Measurements from ENCODE around the gene MAP2K6. TPM values are rescaled to one million over a fixed set of nuclear protein-coding genes. Genes with fewer than 3 reads are reported as not detected.

Gene MAP2K6
- total and polyA plus RNA-seq, 10 of the 15 experiments (the other 5 are each of a cell fraction or from before 2014, with no cell fraction given): 15.6 to 70.3 (median 22.9) TPM

DNA sequence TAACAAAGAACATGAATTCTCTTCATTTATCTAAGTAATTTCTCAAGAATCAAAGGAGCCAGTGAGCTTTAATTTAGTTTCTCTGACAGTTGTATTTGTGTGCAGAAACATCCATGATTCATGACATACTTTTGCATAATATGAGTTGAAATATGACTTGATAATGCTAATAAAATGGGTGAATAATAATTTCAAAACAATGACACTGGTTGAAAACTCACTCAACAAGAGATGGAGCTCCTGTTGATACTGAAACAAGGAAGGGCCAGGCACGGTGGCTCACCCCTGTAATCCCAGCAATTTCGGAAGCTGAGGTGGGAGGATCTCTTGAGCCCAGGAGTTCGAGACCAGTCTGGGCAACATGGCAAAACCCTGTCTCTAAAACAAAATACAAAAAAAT, 147.0 kb downstream of the MAP2K6 start:
- H2AFZ ChIP-seq (ENCODE audit: control insufficient read depth, low read depth, low read length): no peak overlapping the region
- no peaks in the 10 kb centered on the region for H3K4me1 ChIP-seq (ENCODE audit: control insufficient read depth, insufficient read depth, low read length)
- ATAC-seq (no peak), FAIRE-seq (no peak), DNase-seq (ENCODE audit: low read depth, low spot score) (no peak)
- WGBS (ENCODE audit: insufficient coverage, insufficient replicate concordance, low lambda C conversion rate, missing lambda C conversion rate): 34% methylated on average over 3 of the region's 3 CpGs
- H3K27ac ChIP-seq (ENCODE audit: control insufficient read depth, insufficient read depth): no peak overlapping the region
- TF ChIP-seq BCL11A (IDR thresholded peaks at IDR 0.05; ENCODE audit: low read depth, low read length): no peak
- no peak for TF ChIP-seq SMARCA5 (IDR thresholded peaks at IDR 0.05)
- no peak for TF ChIP-seq CHD4 (IDR thresholded peaks at IDR 0.05)
- no peak for TF ChIP-seq SMAD5 (IDR thresholded peaks at IDR 0.05; ENCODE audit: low read depth)
- TF ChIP-seq ZZZ3 (IDR thresholded peaks at IDR 0.05; ENCODE audit: control insufficient read depth, insufficient read length, low read depth): no peak
- TF ChIP-seq, protein P1, sequence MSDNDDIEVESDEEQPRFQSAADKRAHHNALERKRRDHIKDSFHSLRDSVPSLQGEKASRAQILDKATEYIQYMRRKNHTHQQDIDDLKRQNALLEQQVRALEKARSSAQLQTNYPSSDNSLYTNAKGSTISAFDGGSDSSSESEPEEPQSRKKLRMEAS (IDR thresholded peaks at IDR 0.05; ENCODE audit: low read depth, low read length): no peak
- TF ChIP-seq ZNF622 (IDR thresholded peaks at IDR 0.05): no peak
- TF ChIP-seq, protein P2, sequence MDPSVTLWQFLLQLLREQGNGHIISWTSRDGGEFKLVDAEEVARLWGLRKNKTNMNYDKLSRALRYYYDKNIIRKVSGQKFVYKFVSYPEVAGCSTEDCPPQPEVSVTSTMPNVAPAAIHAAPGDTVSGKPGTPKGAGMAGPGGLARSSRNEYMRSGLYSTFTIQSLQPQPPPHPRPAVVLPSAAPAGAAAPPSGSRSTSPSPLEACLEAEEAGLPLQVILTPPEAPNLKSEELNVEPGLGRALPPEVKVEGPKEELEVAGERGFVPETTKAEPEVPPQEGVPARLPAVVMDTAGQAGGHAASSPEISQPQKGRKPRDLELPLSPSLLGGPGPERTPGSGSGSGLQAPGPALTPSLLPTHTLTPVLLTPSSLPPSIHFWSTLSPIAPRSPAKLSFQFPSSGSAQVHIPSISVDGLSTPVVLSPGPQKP (IDR thresholded peaks at IDR 0.05; ENCODE audit: low read depth, low read length): no peak
- no peak for TF ChIP-seq CREB1 (IDR thresholded peaks at IDR 0.05; ENCODE audit: low read depth)
- TF ChIP-seq NBN (IDR thresholded peaks at IDR 0.05): no peak
- TF ChIP-seq SIX5 (IDR thresholded peaks at IDR 0.05; ENCODE audit: low read depth, low read length, severe bottlenecking): no peak
- no peak for TF ChIP-seq BMI1 (IDR thresholded peaks at IDR 0.05; ENCODE audit: borderline replicate concordance)
- TF ChIP-seq RBBP5 (conservative IDR thresholded peaks at IDR 0.05): no peak
- no peak for TF ChIP-seq NRF1 (conservative IDR thresholded peaks at IDR 0.05; ENCODE audit: low read depth, low read length)
- TF ChIP-seq MXI1 (IDR thresholded peaks at IDR 0.05; ENCODE audit: low read depth, low read length): no peak
- no peak for TF ChIP-seq MTA3 (IDR thresholded peaks at IDR 0.05; ENCODE audit: borderline replicate concordance, low read length)
- RAD21 ChIA-PET (ENCODE audit: unreplicated experiment): interaction anchor here (1.0 kb wide), 1 partner anchor 36 kb away, joined by 3 read pairs; no protein-coding TSS in a partner anchor
- H3K79me2 ChIP-seq (ENCODE audit: control insufficient read depth, insufficient read depth, low read length): no peaks in the 10 kb centered on the region
- in situ Hi-C loops (cut with MboI): loop anchor here (10.0 kb wide), 2 partner anchors 583 to 993 kb away; no protein-coding TSS in a partner anchor
- SMC1A ChIA-PET (ENCODE audit: uncharacterized antibody, unreplicated experiment): interaction anchor here (0.8 to 1.1 kb wide), 4 partner anchors 10 to 272 kb away, joined by 3 to 4 read pairs (median 3); no protein-coding TSS in a partner anchor
- H3K27me3 ChIP-seq (replicated peaks in 1 of 2; ENCODE audit: control insufficient read depth in 2 of 2, insufficient read depth in 2 of 2, low read length in 1 of 2): no peaks in the 10 kb centered on the region
- H3K4me3 ChIP-seq: no peak overlapping the region
- H3K9ac ChIP-seq (ENCODE audit: control insufficient read depth, insufficient read depth, low read length): no peak overlapping the region
- no TSS peak for BruUV-seq (replicated peaks)
- CTCF ChIA-PET: interaction anchor here (0.5 to 1.2 kb wide), 6 partner anchors 10 to 991 kb away, joined by 3 to 5 read pairs (median 3); no protein-coding TSS in a partner anchor
- H3K36me3 ChIP-seq (ENCODE audit: control insufficient read depth in 2 of 2, insufficient read depth in 2 of 2, low read length in 1 of 2): no peaks in the 10 kb centered on the region
- intact Hi-C loops (cut with micrococcal nuclease; ENCODE audit: unreplicated experiment): no loop called here
- no peaks in the 10 kb centered on the region; the same call in 2 of the 3 replicates for H3K9me3 ChIP-seq (replicated peaks; ENCODE audit: control insufficient read depth, insufficient read depth, low read length)
- H4K20me1 ChIP-seq (ENCODE audit: control insufficient read depth, insufficient read depth): no peaks in the 10 kb centered on the region
- no peak overlapping the region for H3K4me2 ChIP-seq (ENCODE audit: control insufficient read depth, insufficient read depth)
- POLR2A ChIA-PET: interaction anchor here (1.0 kb wide), 1 partner anchor 68 kb away, joined by 3 read pairs; no protein-coding TSS in a partner anchor
